ENCODE results near the gene PRDM10.

PRDM10 gene

GRCh38 chr11:129944696-129945095, 57.9 kb downstream of the PRDM10 start:
- FAIRE-seq = no peak

- FAIRE-seq = no peak
Observed at GRCh38 chr11:129943036-129943435, 59.6 kb downstream of the PRDM10 start.

- no peak for FAIRE-seq
Observed at GRCh38 chr11:129939510-129939909, 63.1 kb downstream of the PRDM10 start.

DNA sequence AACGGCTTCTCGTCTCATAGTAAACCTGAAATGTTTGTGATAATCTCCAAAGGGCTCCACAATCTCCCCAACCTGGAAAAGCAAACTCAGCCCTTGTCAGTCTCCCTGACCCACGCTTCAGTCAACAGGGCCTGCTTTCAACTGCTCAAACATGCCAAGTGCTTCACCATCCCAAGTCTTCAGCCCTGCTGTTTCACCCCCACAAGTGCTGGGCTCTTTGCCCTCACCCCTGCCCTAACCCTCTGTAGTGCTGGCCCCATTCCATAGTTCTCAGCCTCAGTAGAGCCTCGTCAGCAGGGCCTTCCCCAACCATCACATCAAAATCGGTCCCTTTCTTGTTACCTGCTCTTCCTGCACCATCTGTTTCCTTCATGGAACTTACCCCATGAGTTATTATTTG, 63.9 kb downstream of the PRDM10 start:
- no peak for FAIRE-seq

DNA sequence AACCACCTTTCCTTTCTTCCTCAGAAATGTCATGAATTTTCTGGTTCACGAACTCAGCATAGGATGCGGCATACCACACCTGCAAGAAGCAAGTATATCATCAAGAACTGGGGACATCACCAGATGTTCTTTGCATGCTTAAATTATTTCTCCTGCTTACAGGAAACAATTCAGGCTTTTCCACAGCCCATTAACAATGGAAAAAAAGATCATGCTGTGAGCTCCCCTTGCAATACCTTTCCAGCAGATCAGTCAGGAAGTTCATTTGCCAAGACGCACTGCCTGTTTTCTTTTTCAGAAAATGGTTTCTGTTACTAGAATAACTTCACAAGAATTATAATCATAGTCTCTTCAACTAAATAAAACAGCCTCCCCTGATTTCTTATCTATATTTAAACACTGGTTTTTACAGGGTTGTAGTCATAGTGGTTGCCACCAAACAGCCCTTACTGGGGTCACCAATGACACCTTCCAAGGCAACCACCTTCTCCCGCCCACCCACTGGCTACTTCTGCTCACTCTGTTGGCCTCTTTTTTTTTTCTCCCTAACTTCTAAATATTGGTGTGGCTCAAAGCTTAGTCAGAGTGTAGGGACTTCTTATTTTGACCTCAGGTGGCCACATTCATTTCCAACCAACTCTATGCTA, 64.9 kb downstream of the PRDM10 start:
- peak; percentile 92 for FAIRE-seq

DNA sequence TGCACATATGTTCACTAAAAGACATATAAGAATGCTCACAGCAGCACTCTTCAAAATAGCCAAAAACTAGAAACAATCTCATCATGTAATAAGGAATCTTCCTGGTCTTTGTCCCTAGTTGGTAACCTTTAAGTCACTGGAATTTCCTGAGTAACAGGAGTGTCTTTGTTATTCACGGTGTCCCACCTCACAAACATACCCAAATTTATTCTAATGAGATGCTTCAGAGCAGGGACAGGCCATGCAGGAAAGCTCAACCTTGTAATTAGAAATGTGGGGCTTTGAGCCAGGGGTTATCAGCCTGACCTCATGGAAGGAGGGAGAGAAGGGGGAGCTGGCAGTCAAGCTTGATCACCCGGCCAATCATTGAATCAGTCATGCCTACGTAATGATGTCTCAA, 66.9 kb downstream of the PRDM10 start:
- no peak for FAIRE-seq

DNA sequence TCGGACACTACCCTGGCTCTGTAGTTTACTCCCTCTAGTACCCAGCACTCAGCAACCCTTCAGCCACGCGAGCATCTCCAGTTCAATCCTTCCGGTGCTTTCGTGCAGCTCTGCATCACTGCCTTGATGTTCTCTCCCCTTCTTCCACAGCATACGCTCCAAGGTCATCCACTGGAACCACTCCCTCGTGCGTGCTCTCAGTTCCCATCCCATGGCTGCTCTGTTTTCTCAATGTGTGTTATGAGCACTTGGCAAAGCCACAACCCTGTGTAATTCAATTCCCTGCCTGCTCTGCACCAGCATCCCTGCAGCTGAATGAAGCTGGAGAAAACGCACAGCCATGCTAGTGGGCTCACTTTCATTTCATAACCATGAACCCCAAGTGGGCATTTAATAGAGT, 68.7 kb downstream of the PRDM10 start:
- FAIRE-seq = no peak

- FAIRE-seq = no peak
Observed at GRCh38 chr11:129933262-129933661, 69.4 kb downstream of the PRDM10 start.

- no peak for FAIRE-seq
Observed at GRCh38 chr11:129932381-129933067, 70.1 kb downstream of the PRDM10 start.

DNA sequence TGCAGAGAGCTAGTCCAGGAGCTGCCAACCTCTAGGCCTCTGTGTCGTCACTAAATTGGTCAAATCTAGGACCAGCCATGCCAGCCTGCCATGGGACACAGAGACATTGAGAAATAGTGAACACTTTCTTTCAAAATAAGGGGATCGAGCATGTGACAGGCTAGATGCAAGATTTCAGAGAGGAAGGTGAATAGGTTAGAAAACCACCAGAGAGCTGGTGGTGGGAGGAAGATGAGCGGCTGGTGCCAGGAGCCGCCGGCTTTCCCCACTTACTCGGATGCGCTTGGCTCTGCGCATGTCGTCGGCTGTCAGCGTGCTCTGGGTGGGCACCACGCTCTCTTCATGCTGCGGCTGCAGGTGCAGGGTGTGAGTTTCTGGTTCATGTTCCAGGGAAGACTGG, 71.9 kb downstream of the PRDM10 start:
- FAIRE-seq = no peak

DNA sequence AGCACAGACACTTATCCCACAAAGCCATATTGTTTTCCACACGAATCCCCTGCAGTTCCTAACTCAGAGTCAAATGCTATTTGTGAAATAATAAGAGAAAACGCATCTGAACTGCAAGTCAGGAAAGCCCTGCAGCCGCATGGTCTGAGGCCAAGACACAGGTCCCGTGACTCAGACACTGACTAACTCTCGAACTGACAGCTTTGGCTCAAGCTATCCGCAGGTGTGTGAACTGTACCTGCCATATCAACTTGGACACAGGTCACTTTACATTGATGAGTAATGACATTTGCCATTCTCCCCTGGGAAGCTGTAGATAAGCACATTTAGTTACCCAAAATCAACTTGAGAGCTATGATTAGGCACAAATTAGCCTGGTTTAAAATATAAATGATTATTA, 72.3 kb downstream of the PRDM10 start:
- no peak for FAIRE-seq

- FAIRE-seq = no peak
Observed at GRCh38 chr11:129929721-129930120, 72.9 kb downstream of the PRDM10 start.

- FAIRE-seq = no peak
Observed at GRCh38 chr11:129928923-129929692, 73.5 kb downstream of the PRDM10 start.

DNA sequence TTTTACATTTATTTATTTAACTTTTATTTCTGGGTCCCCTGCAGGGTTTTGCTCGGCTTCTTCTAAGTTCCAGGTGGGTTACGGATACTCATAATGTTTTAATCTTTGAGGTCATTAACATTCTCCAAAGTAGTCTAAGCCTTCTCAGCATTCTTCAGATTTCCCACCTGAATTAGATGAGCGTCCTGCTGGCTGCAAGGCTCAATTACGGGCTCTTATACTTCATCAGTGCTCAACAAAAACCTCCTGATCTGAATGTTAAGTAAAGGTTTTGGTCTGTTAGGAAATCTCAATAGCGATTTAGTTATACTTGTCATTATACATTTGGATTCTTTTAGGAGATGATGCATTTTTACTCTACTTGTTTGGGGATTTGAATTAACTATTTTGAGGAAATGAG, 80.0 kb downstream of the PRDM10 start:
- no peak for FAIRE-seq

DNA sequence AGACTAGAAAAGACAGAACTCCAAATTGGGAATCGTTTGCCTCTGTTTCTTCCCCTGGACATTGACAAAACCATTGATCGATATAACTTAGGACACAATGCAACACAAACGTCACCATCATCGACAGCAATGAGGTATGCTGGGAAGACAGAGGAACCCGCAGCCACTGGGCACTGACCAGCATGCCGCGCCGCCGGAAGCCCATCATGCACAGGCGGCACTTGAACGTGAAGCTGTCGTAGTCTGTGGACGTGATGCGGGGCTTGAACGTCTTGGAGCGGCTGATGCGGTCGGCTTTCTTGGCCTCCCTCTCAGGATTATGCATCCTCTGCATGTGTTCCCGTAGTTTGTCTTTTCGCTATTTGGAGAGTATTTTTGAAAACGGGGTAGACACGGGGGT, 84.3 kb downstream of the PRDM10 start:
- FAIRE-seq = no peak

DNA sequence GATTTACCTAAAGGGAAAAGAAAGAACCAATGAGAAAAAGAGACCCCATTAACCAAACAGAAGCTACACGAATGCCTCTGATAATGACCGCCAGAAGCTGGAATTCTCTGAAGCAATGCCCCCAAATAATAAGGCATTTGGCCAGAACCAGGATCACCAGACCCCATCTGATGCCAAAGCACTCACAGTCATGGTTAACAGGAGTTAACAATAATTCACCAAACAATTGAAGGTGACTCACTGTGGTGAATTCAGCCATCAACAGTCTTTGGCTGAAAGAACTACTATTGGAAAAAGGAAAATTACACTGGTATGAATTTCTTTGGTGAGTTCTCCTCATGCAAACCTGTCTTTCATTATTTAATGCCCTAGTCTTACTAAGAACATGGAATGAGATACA, 85.4 kb downstream of the PRDM10 start:
- no peak for FAIRE-seq

GRCh38 chr11:129911298-129911697, 91.3 kb downstream of the PRDM10 start:
- FAIRE-seq = no peak

GRCh38 chr11:129910360-129910759, 92.3 kb downstream of the PRDM10 start:
- FAIRE-seq = no peak

- FAIRE-seq = no peak
Observed at GRCh38 chr11:129905402-129905801, 97.2 kb downstream of the PRDM10 start.

GRCh38 chr11:129896062-129896461, 106.6 kb downstream of the PRDM10 start:
- no peak for FAIRE-seq

DNA sequence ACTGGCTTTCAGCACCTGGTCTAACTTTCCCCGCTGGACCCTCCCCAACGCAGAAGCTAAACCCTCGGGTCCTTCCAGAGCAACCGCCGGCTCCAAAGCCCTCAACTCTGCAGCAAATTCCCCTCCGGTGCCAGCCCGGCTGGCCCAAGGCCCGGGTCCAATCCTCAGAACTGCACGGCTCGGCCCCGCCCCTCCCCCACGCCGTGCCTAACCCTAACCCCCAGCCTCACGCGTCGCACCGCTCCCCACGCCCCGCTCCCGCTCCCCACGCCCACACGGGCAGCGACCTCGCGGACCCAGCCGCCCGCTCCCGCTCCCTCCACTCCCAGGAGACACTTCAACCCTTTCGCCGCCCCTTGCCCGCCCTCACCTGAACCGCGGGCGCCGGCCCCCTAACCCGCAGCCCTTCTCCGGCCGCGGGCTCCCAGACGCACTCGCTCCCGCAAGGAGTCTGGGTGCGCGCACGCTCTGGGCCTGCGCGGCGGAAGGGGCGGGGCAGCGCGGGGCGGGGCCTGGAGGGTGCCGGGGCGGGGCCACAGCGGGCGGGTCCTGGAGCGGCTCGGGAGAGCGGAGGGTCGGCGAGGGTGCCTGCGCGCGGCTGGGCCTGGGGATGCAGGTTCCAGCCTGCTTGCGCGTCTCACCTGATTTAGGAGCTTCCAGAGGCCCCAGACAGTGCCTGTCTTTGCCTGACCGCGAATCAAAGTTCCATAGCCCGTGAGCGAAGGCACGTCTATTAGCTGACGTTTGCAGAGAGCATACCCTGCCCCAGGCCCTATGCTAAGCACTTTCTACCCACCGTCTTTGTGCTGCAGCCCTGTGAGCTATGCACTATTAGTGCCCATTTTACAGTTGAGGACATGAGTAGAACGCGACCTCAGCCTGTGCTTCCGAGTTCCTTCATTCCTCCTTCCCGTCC, 107.3 kb downstream of the PRDM10 start, which contains the start of gene NFRKB:
Gene NFRKB (minus strand): TSS at position 453 of the 916 bp plus-strand sequence. CDS start 2,729 bp downstream, outside the sequence.
- FAIRE-seq = no peak

DNA sequence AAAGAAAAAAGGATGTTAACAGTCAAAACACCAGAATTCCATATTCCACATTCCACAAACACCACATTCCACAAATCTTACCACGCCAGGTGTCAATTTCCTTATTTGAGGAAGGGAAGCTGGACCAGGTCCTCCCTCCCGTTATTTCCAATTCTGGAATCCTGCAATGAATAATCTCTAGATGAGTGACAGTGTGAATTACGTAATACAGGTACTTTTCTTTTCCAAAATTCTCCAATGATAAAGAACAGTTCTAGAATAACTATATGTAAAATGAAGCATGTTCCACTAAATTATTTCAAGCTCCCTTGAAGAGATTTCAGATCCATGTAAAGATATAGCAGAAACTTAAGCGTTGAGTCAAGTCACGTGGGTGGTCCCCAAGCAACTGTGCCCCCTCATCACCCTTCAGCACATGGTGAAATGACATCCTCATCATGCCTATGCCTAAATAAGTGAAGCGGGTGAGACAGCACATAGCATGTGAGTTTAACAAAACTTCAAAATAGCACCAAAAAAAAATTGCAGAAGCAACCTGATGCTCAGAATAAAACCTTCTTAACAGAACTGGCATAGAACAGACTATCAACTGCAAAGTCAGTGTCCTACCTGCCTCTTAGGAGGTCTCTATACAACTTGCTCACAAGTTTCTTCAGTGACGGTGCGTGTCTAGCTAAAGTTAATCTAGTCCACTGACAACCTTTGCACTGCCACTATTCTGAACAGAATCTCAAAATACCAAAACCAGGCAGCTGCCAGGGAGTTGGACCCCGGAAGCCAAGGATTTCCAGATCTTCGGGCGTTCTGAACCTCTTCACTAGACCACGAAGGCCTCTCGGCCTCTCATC, 108.1 kb downstream of the PRDM10 start:
- FAIRE-seq = no peak
